NCI-H2196 treated with DMSO at 0.1 percent for 48 hours (cell line): ENCODE measurements around the gene KCNJ15.

ENCODE experiments used
- DNase-seq: peaks from one replicate; lab custom pipeline; 2025; ENCODE audit not compliant: unreplicated experiment; lab: John Stamatoyannopoulos, UW

Gene KCNJ15

DNA sequence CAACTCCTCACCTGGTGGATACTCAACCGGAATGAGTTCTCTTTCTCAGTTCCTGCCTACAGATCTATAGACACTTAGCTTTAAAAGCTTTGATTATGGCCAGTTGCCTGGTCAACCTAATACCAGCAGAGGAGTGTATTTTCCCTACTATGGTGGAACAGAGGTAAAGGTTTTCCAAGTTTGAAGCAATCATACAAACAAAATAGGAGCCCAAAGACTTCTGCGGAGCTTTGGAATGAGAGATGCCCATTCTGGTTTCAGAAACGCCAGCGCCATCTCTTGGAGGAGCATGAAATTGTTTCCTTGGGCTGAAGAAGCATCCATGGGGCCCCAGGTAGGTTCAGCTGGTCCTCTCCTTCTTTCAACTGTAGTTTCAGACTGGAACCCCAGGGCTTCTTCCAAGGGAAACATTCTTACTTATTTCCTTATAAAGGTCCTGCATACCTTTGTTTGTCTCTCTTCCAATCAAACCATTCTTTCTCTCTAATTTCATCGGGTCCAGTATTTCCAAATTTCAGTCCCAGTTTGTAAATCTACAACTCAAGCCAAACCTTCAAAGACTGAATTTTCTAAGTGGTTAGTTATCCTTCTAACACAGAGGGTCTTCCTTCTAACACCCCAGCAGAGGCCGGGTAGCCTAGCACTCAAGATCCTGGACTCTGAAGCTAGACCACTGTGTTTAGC lies 95.9 kb downstream of the KCNJ15 start:
- DNase-seq: peak; percentile 70

DNA sequence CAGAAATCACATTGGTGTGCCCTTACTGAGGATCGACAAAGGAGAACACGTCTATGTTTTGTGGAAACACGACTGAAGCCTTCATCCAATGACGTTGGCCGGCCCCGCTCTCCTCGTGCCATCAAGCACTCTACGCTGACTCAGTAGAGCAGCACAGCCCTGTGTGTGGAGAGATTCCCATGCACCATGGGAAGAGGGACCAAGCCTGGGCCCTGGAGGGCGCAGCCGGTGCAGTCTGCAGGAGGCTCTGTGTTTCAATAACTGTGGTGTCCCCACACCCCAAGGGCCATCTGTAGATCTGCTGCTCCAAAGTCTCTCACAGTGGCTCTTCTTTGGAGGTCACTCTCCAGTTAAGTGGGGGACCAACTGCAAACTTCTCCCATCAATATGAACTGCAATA lies 97.4 kb downstream of the KCNJ15 start:
- DNase-seq: no peak

DNA sequence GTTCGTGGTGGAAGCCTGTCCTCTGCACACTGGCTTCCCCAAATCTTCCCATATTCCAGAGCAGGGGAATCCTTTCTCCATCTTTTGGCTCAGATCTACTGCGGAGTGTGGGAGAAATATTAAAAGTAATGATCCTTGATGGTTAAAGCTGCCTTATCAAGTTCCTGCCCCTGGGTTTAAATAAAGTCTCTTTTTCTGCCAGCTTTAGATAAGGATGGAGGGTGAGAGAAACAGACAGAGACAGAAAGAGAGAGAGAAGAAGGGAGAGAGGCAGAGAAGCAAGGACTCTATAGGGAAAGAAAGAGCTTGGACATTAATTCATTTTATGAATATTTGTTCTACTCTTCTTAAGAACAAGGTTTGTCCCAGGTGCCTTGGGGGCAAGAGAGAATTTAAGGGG lies 98.0 kb downstream of the KCNJ15 start:
- DNase-seq: no peak

DNA sequence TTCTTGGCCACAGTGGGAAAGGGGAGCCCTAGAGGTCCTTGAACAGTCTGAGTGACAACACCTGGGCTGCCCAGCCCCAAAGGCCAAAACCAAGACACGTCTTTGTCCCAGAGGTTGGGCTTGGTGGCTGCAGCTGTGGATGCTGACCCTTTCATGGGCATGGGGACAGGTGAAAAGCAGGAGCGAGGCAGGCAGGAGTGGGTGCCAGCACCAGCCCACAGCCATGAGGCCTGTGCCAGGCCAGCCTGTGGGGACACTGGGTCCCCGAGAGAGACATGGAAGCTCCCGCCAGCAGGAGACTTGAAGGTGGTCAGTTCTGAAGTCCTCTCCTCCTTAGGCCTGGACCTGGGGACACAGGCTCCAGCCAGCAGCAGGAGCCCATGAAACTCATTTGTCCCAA lies 98.6 kb downstream of the KCNJ15 start:
- no peak for DNase-seq

DNA sequence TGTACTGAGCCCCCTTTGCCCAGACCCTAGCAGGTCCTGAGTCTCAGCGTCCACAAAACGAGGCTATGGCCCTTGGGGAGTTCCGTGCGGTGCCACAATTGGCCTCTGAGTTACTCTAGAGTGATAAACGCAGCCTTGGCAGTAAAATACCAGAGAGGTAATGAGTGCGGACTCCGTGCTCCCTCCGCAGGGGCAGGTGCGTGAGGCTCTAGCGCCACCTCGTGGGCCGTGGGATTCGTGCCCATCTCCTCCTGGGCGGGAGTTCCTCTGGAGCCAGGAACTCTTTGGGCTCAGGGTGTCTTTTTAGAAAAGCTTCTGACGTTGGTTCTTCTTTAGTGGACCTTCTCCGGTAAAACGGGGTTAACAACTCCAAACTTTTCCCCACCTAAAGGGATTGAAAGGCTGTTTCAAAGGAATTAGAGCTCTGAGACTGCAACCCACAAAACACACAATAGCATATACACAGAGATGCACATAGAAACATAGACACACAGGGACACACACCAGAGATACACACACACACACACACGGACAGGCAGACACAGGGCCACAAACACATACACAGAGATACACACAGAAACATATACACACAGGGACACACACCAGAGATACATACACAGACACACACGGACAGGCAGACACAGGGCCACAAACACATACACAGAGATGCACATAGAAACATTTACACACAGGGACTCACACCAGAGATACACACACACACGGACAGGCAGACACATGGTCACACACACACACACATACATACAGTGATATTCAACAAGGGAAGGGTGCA lies 99.4 kb downstream of the KCNJ15 start:
- peak; percentile 71 for DNase-seq
